GM21576 (cell line): Measurements from ENCODE around the gene PCSK2.

Source experiments
- ATAC-seq: cut with Tn5 transposase; IDR thresholded peaks from one replicate; pipeline ENCODE4 v1.9.1; 2021; ENCODE audit warnings: mild to moderate bottlenecking, moderate library complexity; ENCODE audit not compliant: unreplicated experiment

Gene PCSK2

DNA sequence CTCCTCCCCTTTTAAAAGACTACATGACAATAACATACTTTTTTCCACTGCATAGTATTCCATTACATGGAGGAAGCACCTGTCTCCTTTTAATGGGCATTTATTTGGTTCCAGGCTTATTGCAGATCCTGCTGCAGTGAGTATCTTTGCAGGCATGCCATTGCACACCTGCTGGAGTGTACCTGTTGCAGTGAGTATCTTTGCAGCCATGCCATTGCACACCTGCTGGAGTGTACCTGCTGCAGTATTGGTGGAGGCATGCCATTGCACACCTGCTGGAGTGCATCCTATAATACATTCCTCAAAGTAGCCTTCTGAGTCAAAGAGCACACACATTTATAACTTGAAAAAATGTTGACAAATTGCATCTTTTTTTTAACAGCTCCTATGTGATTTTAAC lies 302.7 kb downstream of the PCSK2 start:
- no peak for ATAC-seq

DNA sequence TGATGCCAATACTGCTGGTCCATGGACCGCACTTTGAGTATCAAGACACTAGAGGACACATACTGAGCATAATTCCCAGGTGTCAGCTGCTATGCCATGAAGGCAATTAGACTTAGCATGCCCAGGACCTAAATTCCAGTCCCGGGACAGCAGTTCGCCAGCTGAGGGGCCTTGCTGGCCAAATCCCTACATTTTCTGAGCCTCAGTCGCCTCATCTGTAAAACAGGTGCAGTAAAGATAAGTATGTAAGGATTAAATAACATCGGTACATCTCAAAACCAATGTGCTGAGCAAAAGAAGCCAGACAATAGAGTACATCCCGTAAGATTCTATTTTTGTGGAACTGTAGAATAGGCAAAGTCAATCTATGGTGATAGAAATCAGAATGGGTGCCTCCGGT lies 303.3 kb downstream of the PCSK2 start:
- no peak for ATAC-seq

DNA sequence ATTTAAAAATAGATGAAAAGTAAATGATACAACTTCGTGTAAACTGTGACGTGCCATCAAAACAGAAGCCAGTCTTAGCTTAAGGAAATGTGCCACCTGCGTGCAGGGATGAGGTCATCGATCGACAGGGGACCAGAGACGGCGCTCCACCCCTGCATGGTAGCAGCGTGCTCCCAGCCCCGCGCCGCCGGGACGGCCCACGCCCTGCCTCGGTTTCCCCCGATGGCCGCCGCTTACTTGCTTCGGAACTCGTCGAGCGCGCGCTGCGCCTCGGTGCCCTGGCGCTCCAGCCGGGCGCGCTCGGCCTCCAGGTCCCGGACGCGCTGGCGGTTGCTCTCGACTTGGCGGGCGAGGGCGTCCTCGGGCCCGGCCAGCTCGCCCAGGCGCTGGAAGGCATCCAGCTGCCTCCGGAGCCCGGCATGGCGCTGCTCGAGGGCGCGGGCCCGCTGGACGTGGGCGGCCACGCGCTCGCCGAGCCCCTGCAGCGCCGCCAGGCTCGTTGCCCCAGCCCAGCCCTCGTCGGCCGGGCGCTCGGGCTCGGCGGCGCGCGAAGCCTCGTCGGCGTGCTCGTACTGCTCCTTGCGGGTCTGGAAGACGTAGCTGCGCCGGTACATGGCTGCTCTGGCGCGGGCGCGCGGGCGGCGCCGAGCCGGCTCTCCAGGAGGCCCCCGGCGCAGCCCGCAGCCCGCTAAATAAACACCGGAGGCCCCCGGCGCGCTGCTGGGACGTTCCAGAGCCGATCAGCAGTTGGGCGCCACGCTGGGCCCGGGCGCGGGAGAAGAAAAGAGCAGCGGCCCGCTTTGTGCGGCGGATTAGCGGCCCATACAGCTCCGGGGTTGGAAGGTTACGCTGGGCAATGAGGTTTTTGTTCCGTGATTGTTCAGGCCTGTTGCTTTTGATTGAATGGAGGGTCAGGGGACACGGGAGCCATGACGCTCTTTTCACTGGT lies 304.1 kb downstream of the PCSK2 start, which contains the start of gene BFSP1:
BFSP1 (minus strand) TSS at position 664 of the 949 bp plus-strand sequence; CDS start at position 614, 50 bp downstream.
- ATAC-seq: no peak

DNA sequence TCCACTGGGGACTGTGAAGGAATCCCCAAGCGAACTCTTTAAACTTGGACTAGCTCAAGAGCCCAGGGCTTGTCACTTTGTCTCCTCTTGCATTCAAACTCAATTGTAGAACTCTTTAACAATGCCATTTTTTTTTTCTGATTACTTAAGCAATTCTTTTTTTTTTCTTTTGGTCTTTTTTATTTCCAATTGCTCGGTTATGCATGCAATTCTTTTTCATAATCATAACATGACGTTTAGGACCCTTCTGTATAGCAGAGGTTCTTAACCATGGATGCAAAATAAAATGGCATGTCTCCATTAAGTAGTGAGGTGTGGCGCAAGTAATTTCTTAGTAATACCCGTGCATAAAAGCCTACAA lies 304.8 kb downstream of the PCSK2 start:
- ATAC-seq: no peak

DNA sequence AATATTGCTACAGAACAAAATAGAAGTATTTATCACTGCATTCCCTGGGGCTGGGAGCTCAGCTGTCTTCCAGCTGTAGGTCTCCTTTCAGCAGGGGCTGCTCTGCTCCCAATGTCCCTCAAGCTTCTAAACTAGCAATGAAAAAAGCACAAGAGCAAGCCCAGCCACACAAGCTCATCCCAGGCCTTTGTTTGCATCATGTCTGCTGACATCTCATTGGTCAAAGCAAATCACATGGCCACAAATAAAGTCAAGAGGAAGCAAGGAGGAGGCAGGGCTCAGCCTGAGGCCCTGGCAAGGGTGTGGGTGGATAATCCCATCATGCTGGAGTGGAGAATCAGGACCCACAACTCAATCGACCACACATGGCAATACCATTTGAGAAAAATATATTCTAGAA lies 306.6 kb downstream of the PCSK2 start:
- no peak for ATAC-seq

DNA sequence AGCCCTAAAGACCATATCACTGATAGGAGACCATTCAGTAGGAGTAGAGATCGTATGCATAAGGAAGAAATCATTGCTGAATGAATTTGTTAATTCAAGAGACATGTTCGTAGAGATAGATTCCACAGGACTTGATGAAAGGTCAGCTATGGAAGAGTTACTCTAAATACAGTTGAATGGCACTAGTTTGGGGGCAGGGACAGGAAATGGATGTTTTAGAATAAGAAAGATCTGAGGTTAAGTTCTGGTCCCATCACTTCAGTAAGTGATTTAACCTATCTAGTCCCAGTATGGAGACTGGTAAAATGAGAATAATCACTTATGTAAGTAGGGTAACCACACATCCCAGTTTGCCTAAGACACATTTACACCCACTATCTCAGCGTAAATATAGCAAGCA lies 307.2 kb downstream of the PCSK2 start:
- no peak for ATAC-seq
